Heart left ventricle (tissue), 13 donors: ENCODE measurements around the gene GRB2.
"Not testable (repeated sequence)": the region's sequence is repeated elsewhere in the genome, so short reads cannot be mapped to it uniquely, and the experiment has no call there.

Experiments used
- POLR2A ChIP-seq, 2 donors: fragments of 450-650 bp; IDR thresholded peaks; one replicate each; pipeline ENCODE4 v1.6.1; 2017; ENCODE audit warnings: antibody characterized with exemption in 2 of 2, mild to moderate bottlenecking in 2 of 2, moderate library complexity in 2 of 2
- TF ChIP-seq, protein P1 (sequence below), 12 donors: fragments of 200-600 bp; sonication (generic) in 4 of 12; IDR thresholded peaks; one replicate each; pipeline versions ENCODE4 v1.5.0 to v1.8.0; 2018 to 2022; ENCODE audit warnings: antibody characterized with exemption in 12 of 12, mild to moderate bottlenecking in 5 of 12
- donor health status: ischemic (EF 13 %, LVEDD 7.1; RV severe dilation, severe dysfunction).
- donor health status: DM: no; HTN: yes; CAD: no.
- donor health status: DM: no; HTN: no; CAD: no.
- donor health status: ischemic (EF 25% LVEDD 6.9; RV normal size, moderate dysfunction).
- donor health status: ischemic (EF 25% LVEDD 5.7; RV mildly dilated, moderate dysfunction).
- donor health status: ischemic (EF 35%, LVEDD 5.7; RV mildly dilated, moderate dysfunction).
- donor health status: nonischemic (EF 11% LVEDD 7.7; RV severe dilation, severe dysfunction).
- donor health status: DM: yes; HTN: yes; CAD: no.
- donor health status: PGD.
- donor health status: ischemic (EF 29% LVEDD 5.4; RV normal size, mild dysfunction).
- donor health status: nonischemic (EF 23%, LVEDD 6.1; RV moderate dilation, normal function).

DNA sequence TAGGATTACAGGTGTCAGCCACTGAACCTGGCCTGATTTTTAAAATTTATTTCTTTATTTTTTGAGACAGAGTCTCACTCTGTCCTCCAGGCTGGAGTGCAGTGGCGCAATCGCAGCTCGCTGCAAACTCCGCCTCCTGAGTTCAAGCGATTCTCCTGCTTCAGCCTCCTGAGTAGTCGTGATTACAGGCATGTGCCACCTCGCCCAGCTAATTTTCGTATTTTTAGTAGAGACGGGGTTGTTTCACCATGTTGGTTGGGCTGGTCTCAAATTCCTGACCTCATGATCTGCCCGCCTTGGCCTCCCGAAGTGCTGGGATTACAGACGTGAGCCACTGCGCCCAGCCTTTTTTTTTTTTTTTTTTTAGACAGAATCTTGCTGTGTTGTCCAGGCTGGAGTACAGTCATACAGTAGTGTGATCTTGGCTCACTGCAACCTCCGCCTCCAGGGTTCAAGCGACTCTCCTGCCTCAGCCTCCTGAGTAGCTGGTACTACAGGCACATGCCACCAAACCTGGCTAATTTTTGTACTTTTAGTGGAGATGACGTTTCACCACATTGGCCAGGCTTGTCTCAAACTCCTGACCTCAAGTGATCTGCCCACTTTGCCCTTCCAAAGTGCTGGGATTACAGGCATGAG is 112.5 kb downstream of the GRB2 start:
- TF ChIP-seq POLR2A (IDR thresholded peaks at IDR 0.05), result not testable (repeated sequence)
- TF ChIP-seq, protein P1, sequence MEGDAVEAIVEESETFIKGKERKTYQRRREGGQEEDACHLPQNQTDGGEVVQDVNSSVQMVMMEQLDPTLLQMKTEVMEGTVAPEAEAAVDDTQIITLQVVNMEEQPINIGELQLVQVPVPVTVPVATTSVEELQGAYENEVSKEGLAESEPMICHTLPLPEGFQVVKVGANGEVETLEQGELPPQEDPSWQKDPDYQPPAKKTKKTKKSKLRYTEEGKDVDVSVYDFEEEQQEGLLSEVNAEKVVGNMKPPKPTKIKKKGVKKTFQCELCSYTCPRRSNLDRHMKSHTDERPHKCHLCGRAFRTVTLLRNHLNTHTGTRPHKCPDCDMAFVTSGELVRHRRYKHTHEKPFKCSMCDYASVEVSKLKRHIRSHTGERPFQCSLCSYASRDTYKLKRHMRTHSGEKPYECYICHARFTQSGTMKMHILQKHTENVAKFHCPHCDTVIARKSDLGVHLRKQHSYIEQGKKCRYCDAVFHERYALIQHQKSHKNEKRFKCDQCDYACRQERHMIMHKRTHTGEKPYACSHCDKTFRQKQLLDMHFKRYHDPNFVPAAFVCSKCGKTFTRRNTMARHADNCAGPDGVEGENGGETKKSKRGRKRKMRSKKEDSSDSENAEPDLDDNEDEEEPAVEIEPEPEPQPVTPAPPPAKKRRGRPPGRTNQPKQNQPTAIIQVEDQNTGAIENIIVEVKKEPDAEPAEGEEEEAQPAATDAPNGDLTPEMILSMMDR (IDR thresholded peaks at IDR 0.05), result not testable (repeated sequence)
